Fibroblast of the aortic adventitia (primary cell): ENCODE data around the gene PTGR2. TPM values are rescaled to one million over a fixed set of nuclear protein-coding genes. Genes with fewer than 3 reads are reported as not detected.
A peak's percentile ranks its signal among the peaks of the same experiment; 100 is the strongest.

ENCODE experiments used
- DNase-seq: peaks from one replicate; pipeline ENCODE4 v3.0.0-alpha.2; 2010; ENCODE audit warnings: low read depth
- H3K4me3 ChIP-seq: 2 replicates; pipeline ENCODE4 v1.5.1; 2011; ENCODE audit warnings: low read depth, mild to moderate bottlenecking, control low read depth, low read length, moderate library complexity
- CTCF ChIP-seq: IDR thresholded peaks from 2 replicates; pipeline ENCODE4 v1.5.1; 2011; ENCODE audit warnings: mild to moderate bottlenecking, low read length, control low read depth, inconsistent platforms; ENCODE audit not compliant: insufficient read depth
- total RNA-seq: library from RNA; depleted of rRNA; stranded (reverse); fragments of >200 nt; gene quantifications from 2 replicates; pipeline ENCODE4 v1.2.3, GENCODE V29; 2012; ENCODE audit warnings: low replicate concordance

Gene PTGR2
- total RNA-seq: 4.4 and 9.3 TPM in 2 replicates

- peak; percentile 27 for TF ChIP-seq CTCF
- DNase-seq: peak; percentile 97
- peak within 1 kb of the TSS; percentile 68 for H3K4me3 ChIP-seq
Measured at GRCh38 chr14:73851567-73852382, at the start of gene PTGR2. TSS of gene PTGR2 (plus strand) at chr14:73851831. CDS start at chr14:73858863, 7,032 bp downstream.

GRCh38 chr14:73802431-73803188 is 49.0 kb upstream of the PTGR2 start:
- H3K4me3 ChIP-seq: no peak overlapping the region
- no peak for TF ChIP-seq CTCF
- no peak for DNase-seq

- DNase-seq: no peak
- TF ChIP-seq CTCF: no peak
- H3K4me3 ChIP-seq: no peak overlapping the region
Measured at GRCh38 chr14:73804636-73805035, 47.0 kb upstream of the PTGR2 start.

GRCh38 chr14:73807457-73807856 is 44.2 kb upstream of the PTGR2 start:
- DNase-seq: no peak
- no peak for TF ChIP-seq CTCF
- no peak overlapping the region for H3K4me3 ChIP-seq

GRCh38 chr14:73809391-73809790 is 42.2 kb upstream of the PTGR2 start:
- no peak for TF ChIP-seq CTCF
- DNase-seq: no peak
- H3K4me3 ChIP-seq: no peak overlapping the region

- TF ChIP-seq CTCF: no peak
- no peak overlapping the region for H3K4me3 ChIP-seq
- DNase-seq: no peak
Measured at GRCh38 chr14:73810478-73811163, 41.0 kb upstream of the PTGR2 start.
